Neural progenitor cell (in vitro differentiated cells): ENCODE results near the gene RIC1. TPM values are rescaled to one million over a fixed set of nuclear protein-coding genes. Genes with fewer than 3 reads are reported as not detected.
"Not testable (repeated sequence)": the region's sequence is repeated elsewhere in the genome, so short reads cannot be mapped to it uniquely, and the experiment has no call there.

Experiments used
- DNase-seq: peaks from one replicate; pipeline ENCODE4 v3.0.0-alpha.2; 2016; ENCODE audit warnings: low spot score
- H2AFZ ChIP-seq: fragments of 200-600 bp; sonication (generic); replicated peaks from 2 replicates; pipeline ENCODE4 v1.6.1; 2016; ENCODE audit warnings: antibody characterized with exemption
- H3F3A ChIP-seq: fragments of 200-600 bp; sonication (generic); 2 replicates; pipeline ENCODE4 v1.6.1; 2016; ENCODE audit warnings: antibody characterized with exemption, low read depth
- H3K27ac ChIP-seq: fragments of 200-600 bp; sonication (generic); 2 replicates; pipeline ENCODE4 v1.5.1; 2016; ENCODE audit warnings: mild to moderate bottlenecking
- H3K27me3 ChIP-seq: fragments of 200-600 bp; sonication (generic); 2 replicates; pipeline ENCODE4 v1.6.1; 2016; ENCODE audit warnings: mild to moderate bottlenecking, moderate library complexity
- H3K36me3 ChIP-seq: fragments of 200-600 bp; sonication (generic); 2 replicates; pipeline ENCODE4 v1.5.1; 2016
- H3K4me1 ChIP-seq: fragments of 200-600 bp; sonication (generic); 2 replicates; pipeline ENCODE4 v1.6.1; 2016; ENCODE audit warnings: mixed run types
- H3K4me2 ChIP-seq: fragments of 200-600 bp; sonication (generic); 2 replicates; pipeline ENCODE4 v1.6.1; 2016
- H3K4me3 ChIP-seq: fragments of 200-600 bp; sonication (generic); 2 replicates; pipeline ENCODE4 v1.5.1; 2016
- H3K79me2 ChIP-seq: fragments of 200-600 bp; sonication (generic); 2 replicates; pipeline ENCODE4 v1.6.1; 2016; ENCODE audit warnings: low read depth
- H3K9ac ChIP-seq: fragments of 200-600 bp; sonication (generic); 2 replicates; pipeline ENCODE4 v1.6.1; 2016
- H3K9me3 ChIP-seq: fragments of 200-600 bp; sonication (generic); 2 replicates; pipeline ENCODE4 v1.5.1; 2016; ENCODE audit warnings: low read depth
- H4K20me1 ChIP-seq: fragments of 200-600 bp; sonication (generic); 2 replicates; pipeline ENCODE4 v1.6.1; 2016; ENCODE audit warnings: low read depth
- H3K27ac Mint-ChIP-seq: 3 replicates; pipeline ENCODE4 v1.8.0; 2021; ENCODE audit warnings: mixed read lengths
- H3K27me3 Mint-ChIP-seq: 2 replicates; pipeline ENCODE4 v1.8.0; 2022; ENCODE audit warnings: low read depth, mild to moderate bottlenecking, inconsistent platforms, moderate library complexity, mixed read lengths; ENCODE audit not compliant: insufficient read depth
- H3K36me3 Mint-ChIP-seq: 3 replicates; pipeline ENCODE4 v1.8.0; 2021; ENCODE audit warnings: mixed read lengths
- H3K4me1 Mint-ChIP-seq: 3 replicates; pipeline ENCODE4 v1.8.0; 2021; ENCODE audit warnings: mixed read lengths
- H3K4me3 Mint-ChIP-seq: 3 replicates; pipeline ENCODE4 v1.8.0; 2021; ENCODE audit warnings: mild to moderate bottlenecking, moderate library complexity, mixed read lengths
- H3K9me3 Mint-ChIP-seq: 3 replicates; pipeline ENCODE4 v1.8.0; 2020; ENCODE audit warnings: mixed read lengths
- EZH2 ChIP-seq: fragments of 200-600 bp; sonication (generic); IDR thresholded peaks from 2 replicates; pipeline ENCODE4 v1.6.1; 2017; ENCODE audit warnings: antibody characterized with exemption, mild to moderate bottlenecking, moderate library complexity
- EZH2phosphoT487 ChIP-seq: fragments of 200-600 bp; sonication (generic); IDR thresholded peaks from 2 replicates; pipeline ENCODE4 v1.6.1; 2017; ENCODE audit warnings: antibody characterized with exemption
- total RNA-seq: library from RNA; depleted of rRNA; stranded (reverse); fragments of >200 nt; gene quantifications from 2 replicates; pipeline ENCODE4 v1.2.3, GENCODE V29; 2015; ENCODE audit warnings: low replicate concordance
- TF ChIP-seq, protein P1 (sequence below): fragments of 200-600 bp; sonication (generic); IDR thresholded peaks from 2 replicates; pipeline ENCODE4 v1.5.1; 2017; ENCODE audit warnings: antibody characterized with exemption, mild to moderate bottlenecking

The RIC1 gene
- total RNA-seq, 1 donor from 2014 or later, result 31.9 TPM

DNA sequence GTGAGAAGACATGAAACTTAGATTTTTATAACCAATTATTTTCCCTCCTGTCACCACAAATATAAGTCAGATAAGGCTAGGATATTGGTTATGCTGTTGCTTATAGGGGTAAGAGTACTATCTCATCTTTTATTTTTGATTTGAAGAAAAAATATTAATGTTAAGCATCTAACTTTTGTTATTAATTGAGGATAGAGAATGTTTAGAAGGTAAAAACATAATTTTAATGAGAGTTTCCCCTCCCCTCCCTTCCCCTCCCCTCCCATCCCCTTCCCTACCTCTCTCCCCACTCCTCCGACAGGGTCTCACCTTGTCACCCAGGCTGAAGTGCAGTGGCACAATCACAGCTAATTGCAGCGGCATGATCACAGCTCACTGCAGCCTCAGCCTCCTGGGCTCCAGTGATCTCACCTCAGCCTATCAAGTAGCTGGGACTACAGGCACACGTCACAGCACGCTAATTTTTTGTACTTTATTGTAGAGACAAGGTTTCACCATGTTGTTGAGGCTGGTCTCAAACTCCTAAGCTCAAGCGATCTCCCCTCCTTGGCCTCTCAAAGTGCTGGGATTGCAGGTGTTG, 86.7 kb downstream of the RIC1 start:
- H4K20me1 ChIP-seq, result no peaks in the 10 kb centered on the region
- H3K9me3 ChIP-seq, result peaks cover 6% of the 10 kb centered on the region
- no peak overlapping the region for H3K4me3 ChIP-seq
- peaks cover 9% of the 10 kb centered on the region for H3K9me3 Mint-ChIP-seq
- H2AFZ ChIP-seq, result no peak overlapping the region
- no peaks in the 10 kb centered on the region for H3K4me1 ChIP-seq
- H3K36me3 ChIP-seq, result peaks cover 13% of the 10 kb centered on the region
- no peak overlapping the region for H3K27ac Mint-ChIP-seq
- no peaks in the 10 kb centered on the region for H3F3A ChIP-seq
- no peaks in the 10 kb centered on the region for H3K4me1 Mint-ChIP-seq
- no peak overlapping the region for H3K4me2 ChIP-seq
- no peak for DNase-seq
- TF ChIP-seq EZH2phosphoT487 (no peak), EZH2 (no peak)
- TF ChIP-seq, protein P1, sequence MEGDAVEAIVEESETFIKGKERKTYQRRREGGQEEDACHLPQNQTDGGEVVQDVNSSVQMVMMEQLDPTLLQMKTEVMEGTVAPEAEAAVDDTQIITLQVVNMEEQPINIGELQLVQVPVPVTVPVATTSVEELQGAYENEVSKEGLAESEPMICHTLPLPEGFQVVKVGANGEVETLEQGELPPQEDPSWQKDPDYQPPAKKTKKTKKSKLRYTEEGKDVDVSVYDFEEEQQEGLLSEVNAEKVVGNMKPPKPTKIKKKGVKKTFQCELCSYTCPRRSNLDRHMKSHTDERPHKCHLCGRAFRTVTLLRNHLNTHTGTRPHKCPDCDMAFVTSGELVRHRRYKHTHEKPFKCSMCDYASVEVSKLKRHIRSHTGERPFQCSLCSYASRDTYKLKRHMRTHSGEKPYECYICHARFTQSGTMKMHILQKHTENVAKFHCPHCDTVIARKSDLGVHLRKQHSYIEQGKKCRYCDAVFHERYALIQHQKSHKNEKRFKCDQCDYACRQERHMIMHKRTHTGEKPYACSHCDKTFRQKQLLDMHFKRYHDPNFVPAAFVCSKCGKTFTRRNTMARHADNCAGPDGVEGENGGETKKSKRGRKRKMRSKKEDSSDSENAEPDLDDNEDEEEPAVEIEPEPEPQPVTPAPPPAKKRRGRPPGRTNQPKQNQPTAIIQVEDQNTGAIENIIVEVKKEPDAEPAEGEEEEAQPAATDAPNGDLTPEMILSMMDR, result no peak
- peaks cover 2% of the 10 kb centered on the region for H3K27me3 Mint-ChIP-seq
- H3K36me3 Mint-ChIP-seq, result peaks cover 36% of the 10 kb centered on the region
- no peaks in the 10 kb centered on the region for H3K79me2 ChIP-seq
- no peaks in the 10 kb centered on the region for H3K27me3 ChIP-seq
- H3K27ac ChIP-seq, result no peak overlapping the region
- H3K4me3 Mint-ChIP-seq, result no peak overlapping the region
- H3K9ac ChIP-seq, result no peak overlapping the region

DNA sequence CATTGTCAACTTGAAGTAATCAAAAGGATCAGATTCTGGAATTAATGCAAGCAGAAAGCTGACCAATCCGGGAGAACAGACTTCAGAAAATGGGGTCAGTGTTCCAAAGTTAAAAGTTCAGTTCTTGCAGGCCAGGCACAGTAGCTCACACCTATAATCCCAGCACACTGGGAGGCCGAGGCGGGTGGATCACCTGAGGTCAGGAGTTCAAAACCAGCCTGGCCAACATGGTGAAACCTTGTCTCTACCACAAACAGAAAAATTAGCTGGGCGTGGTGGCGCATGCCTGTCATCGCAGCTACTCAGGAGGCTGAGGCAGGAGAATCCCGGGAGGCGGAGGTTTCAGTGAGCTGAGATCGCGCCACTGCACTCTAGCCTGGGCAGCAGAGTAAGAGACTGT, 88.5 kb downstream of the RIC1 start:
- not testable (repeated sequence) for H3K27ac ChIP-seq, H3K27me3 Mint-ChIP-seq, H3K4me3 Mint-ChIP-seq, H4K20me1 ChIP-seq, H3K9me3 Mint-ChIP-seq, DNase-seq, H3K79me2 ChIP-seq, H3K4me3 ChIP-seq, H3K4me1 Mint-ChIP-seq, H3K27ac Mint-ChIP-seq, H3K9me3 ChIP-seq, H3F3A ChIP-seq, H3K9ac ChIP-seq, H3K4me2 ChIP-seq, H3K27me3 ChIP-seq, H3K4me1 ChIP-seq, H2AFZ ChIP-seq
- H3K36me3 ChIP-seq, result peaks cover 11% of the 10 kb centered on the region
- peaks cover 41% of the 10 kb centered on the region for H3K36me3 Mint-ChIP-seq

DNA sequence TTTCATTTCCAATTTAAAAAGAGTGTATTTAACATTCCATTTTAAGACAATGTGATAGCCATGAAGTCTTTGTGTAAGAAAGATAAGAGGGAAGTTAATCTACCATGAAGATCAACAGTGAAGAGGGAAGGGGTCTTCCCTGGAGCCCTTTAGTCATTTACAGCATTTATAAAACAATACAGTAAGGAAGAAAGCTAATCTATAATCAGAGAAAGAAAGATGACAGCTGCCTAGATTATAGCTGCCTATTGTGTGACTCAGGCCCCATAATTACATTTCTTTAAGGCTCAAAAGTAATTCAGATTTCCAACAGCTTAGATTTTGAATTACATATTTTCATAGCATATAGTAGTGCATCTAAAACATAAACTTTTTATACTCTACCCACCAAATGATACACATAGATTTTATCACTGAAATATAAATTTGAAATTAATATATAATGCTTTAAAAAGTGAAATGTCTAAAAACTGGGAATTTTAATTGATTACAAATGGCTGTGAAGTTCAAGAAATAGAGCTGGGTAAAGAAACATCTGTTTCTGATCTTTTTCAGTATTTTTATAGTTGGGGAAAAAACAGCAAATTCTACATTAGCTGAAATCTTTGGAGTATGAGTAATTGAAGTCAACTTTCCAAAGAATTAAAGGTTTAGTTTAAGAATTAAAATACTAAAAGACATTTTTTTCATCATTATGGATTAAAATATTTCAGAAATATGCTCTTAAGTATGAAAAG, 89.6 kb downstream of the RIC1 start:
- Mint-ChIP-seq H3K4me3 (no peak overlapping the region), H3K36me3 (peaks cover 51% of the 10 kb centered on the region), H3K9me3 (peaks cover 13% of the 10 kb centered on the region), H3K27me3 (peaks cover 2% of the 10 kb centered on the region), H3K4me1 (no peaks in the 10 kb centered on the region), H3K27ac (no peak overlapping the region)
- H2AFZ ChIP-seq, result no peak overlapping the region
- H3K4me2 ChIP-seq, result no peak overlapping the region
- H4K20me1 ChIP-seq, result no peaks in the 10 kb centered on the region
- H3K27ac ChIP-seq, result no peak overlapping the region
- no peak overlapping the region for H3K9ac ChIP-seq
- no peaks in the 10 kb centered on the region for H3F3A ChIP-seq
- H3K79me2 ChIP-seq, result no peaks in the 10 kb centered on the region
- H3K4me3 ChIP-seq, result no peak overlapping the region
- TF ChIP-seq EZH2, result no peak
- TF ChIP-seq, protein P1, result no peak
- no peak for TF ChIP-seq EZH2phosphoT487
- no peaks in the 10 kb centered on the region for H3K27me3 ChIP-seq
- DNase-seq, result no peak
- no peaks in the 10 kb centered on the region for H3K4me1 ChIP-seq
- H3K36me3 ChIP-seq, result peaks cover 11% of the 10 kb centered on the region
- H3K9me3 ChIP-seq, result peaks cover 10% of the 10 kb centered on the region
